GM18498 (cell line): Measurements from ENCODE around the gene RGS16.
"Not testable (repeated sequence)": the region's sequence is repeated elsewhere in the genome, so short reads cannot be mapped to it uniquely, and the experiment has no call there.

Source experiments
- ATAC-seq: cut with Tn5 transposase; IDR thresholded peaks from one replicate; pipeline ENCODE4 v1.9.1; 2021; ENCODE audit warnings: mild to moderate bottlenecking, moderate library complexity; ENCODE audit not compliant: unreplicated experiment

Gene RGS16

DNA sequence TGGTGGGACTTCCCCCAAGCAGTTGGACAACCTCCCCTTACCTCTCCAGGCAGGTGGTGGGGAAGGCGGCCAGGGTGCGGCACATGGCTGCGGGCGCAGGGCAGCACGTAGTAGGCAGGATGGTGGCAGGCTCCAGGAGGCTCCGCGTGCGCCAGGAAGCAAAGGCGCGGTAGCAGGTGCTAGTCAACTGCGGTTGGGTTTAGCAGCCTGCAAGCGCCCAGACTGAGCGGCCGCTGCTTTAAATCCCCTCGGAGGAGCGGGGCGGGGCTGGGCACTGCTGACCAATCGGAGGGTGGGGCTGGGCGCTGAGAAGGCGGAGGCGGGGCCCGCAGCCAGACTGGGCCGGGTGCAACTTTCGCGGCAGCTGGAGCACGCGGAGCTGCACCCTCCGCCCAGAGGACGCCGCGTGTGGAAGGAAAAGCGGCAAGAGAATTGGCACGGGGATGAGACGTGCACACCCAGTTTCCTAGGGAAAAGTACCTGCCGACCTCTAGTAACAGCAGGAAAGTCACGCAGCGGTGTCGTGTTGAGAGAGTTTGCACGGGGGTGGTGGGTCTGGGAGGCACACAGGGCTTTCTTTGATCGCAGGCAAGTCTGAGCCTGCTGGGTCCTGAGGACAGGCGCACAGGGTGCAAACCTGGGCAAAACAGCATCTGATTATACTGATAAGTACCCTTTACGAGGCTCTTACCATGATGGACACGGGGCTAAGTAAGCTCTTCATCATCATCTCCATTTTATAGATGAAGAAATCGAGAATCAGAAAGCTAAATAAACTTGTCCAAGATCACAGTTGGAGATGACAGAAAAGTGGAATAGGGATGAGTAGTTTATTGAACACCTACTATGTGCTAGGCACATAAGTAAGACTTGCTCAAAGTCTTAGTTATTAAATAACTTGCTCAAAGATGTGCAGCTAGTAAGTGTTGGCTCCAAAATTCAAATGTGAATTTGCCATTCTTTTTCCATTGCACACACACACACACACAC, at the start of gene RGS16:
Gene RGS16 (minus strand): TSS at position 215 of the 990 bp plus-strand sequence. CDS start 130 bp downstream, at position 85.
- ATAC-seq = peak; percentile 91

- ATAC-seq = no peak
Observed at GRCh38 chr1:182653986-182654385, 49.8 kb upstream of the RGS16 start.

DNA sequence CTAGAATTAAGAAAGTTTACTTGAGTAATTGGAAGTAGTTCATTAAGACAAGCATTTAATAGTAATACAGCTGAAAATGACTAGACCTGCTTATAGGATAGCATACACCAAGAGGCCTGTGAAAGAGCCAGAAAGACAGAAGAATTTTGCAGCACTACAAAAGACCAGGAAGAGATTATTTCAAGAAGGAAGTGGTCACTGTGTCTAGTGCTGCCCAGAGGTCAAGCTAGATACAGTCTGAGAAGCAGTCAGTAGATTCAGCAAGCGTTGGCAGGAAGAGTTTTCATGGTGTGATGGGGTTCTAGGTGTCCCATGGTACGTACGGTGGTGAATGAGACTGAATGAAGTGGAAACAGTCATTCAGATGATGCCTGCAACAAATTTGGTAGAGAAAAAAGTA, 48.7 kb upstream of the RGS16 start:
- ATAC-seq = no peak

- no peak for ATAC-seq
Observed at GRCh38 chr1:182651339-182651724, 47.1 kb upstream of the RGS16 start.

DNA sequence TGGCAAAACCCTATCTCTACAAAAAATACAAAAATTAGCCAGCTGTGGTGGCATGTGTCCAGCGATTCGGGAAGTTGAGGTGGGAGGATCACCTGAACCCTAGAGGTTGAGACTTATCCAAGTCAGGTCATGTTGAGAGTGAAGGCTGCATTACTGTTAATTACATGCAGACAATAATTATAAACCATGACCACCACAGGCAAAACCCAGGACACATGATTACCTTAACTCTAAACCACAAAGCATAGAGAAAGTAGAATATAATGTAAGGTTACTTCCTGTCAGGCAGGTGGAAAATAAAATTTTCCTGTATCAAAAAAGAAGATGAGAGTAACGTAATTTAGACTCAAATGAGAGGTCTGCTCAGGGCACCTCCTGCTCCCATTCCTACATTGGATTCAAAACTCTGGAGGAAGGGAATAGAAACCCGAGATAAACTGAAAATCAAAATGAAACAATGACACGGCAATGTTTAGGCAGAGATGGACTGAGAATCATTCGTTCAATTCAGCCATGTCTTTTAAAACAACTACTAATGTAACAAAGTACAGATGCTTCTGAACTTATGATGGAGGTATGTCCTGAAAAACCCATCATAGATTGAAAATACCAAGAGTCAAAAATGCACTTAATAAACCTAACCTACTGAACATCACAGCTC, 46.6 kb upstream of the RGS16 start:
- ATAC-seq = no peak

DNA sequence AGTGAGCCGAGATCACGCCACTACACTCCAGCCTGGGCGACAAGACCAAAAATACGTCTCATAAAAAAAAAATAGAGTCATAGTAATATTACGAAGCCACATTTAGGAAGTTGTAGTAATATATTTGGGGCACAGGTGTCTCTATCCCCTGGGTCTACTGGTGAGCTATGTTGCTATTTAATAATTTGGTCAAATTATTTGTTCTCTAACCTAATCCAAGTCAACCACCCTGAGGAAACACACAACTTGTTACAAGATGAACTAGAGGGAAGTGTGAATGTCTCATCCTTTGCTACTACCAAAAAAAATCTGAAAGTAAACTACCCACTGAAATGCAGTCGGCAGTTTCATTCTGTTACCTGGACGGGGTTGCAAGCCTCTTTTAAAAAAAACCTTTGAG, 44.9 kb upstream of the RGS16 start:
- peak; percentile 52 for ATAC-seq

- ATAC-seq = no peak
Observed at GRCh38 chr1:182646739-182647138, 42.5 kb upstream of the RGS16 start.

- ATAC-seq = no peak
Observed at GRCh38 chr1:182644886-182645285, 40.7 kb upstream of the RGS16 start.

GRCh38 chr1:182643699-182644098, 39.5 kb upstream of the RGS16 start:
- ATAC-seq = no peak

DNA sequence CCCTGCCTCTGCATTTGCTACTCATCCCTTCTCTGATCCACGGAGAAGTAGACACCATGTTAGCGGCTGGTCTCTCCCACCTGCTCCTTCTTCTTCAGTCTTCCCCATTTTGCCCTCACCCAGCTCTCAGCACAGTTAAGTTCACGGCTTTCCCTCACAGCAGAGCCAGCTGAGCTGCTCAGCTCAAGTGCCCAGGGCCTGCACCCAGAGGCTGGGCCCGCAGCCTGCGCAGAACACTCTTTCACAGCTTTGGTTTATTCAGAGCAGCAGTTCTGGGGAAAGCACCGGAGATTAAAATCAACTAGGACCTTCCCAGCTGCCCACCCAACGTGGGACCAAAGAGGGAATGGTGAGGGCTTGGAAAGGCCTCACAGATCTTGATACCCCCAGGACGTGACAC, 38.3 kb upstream of the RGS16 start:
- no peak for ATAC-seq

DNA sequence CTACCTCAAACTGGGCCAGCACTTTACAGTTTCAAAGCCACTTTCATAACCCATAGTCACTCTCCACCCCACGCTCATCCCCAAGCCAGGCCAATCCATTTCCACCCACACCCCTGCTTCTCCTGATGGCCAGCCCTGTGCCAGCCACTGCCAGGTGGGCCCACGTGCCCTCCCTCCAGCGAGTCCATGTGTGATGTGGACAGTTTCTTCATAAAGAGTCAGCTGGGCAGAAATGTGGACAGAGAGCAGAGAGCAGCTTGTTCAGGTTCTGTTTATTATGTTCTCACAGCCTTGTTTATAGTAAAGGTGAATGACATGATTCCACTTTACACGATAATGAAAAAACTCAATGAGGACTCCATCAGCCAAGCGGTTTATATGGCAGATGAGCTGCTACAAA, 37.4 kb upstream of the RGS16 start:
- ATAC-seq = no peak

DNA sequence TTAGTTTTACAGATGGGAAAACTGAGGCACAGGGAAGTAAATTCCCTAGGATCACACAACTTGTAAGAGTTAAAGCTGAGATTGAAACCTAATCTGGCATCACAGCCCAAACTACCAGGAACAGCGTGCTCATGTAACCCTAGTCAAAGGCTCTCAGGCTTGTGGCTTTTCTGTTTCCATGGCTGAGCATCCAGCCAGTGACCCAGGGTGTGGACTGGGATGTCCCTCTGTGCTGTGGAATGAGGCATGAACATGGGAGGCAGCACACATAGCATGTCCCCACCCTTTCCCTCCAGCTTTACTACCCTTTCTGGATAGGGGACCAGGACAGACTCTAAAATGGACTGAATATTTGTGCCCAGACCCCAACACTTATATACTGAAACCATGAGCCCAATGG, 35.1 kb upstream of the RGS16 start:
- no peak for ATAC-seq

DNA sequence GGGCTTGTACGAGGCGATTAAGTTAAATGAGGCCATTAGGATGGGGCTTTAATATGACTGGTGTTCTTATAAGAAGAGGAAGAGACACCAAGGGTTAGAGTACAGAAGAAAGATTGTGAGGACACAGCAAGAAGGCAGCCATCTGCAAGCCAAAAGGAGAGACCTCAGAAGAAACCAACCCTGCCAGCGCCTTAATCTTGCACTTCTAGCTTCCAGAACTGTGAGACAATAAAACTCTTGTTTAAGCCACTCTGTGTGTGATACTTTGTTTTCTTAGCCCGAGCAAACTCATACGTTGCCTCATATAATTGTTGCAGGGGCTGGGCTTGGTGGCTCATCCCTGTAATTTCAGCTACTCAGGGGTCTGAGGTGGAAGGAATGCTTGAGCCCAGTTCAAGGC, 33.6 kb upstream of the RGS16 start:
- no peak for ATAC-seq

DNA sequence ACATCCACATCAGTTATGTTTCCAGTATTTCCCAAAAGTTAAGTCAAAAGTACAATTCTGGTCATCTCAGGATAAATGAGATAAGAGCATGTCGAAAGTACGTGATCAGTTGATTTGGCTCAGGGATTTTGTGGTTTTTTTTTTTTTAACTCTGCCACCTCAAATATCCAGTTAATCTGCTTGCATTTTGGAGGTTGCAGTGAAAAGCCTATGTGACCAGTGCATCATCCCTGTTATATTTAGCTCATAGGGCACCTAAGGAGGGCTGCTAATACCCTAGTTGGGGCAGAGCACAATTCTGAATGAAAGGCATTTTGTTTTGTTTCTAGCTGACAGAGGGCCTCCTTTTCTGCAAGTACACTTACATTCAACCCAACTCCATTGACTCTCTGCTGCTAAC, 31.7 kb upstream of the RGS16 start:
- no peak for ATAC-seq

DNA sequence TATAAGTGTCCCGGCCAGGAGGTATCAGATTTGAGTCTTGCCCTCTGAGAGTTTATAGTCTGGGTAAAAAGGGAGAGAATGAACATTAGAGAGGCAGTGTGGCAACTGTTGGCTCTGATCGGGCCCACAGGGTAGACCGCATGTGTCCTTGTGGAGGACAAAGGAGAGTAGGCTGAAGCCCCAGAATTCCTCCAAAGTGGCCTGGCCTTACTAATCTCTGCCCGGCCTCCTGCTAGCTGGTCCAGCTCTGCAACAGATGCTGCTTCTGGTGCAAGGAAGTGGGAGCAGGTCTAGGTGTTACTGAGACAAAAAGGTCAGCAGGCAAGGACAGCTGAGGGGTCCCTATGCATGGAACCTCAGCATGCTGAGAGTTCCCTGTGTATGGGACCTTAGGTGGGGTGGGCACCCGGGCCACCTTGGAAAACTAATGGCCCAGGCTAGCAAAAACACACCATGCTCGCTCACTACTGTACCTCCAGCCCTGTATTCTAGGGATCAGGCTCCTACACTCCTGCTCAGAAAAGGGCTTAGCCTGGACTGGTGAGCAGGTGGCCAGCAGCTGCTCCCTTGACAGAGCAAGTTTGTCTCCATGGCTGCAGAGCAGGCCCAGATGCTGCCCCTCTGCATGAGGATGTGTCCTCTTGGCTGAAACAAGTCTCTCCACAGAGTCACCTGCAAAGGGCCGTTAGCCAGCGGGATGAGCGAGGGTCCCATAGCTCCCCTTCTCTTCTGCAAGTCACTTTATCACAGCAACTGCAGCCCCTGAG, 30.3 kb upstream of the RGS16 start:
- ATAC-seq = no peak

DNA sequence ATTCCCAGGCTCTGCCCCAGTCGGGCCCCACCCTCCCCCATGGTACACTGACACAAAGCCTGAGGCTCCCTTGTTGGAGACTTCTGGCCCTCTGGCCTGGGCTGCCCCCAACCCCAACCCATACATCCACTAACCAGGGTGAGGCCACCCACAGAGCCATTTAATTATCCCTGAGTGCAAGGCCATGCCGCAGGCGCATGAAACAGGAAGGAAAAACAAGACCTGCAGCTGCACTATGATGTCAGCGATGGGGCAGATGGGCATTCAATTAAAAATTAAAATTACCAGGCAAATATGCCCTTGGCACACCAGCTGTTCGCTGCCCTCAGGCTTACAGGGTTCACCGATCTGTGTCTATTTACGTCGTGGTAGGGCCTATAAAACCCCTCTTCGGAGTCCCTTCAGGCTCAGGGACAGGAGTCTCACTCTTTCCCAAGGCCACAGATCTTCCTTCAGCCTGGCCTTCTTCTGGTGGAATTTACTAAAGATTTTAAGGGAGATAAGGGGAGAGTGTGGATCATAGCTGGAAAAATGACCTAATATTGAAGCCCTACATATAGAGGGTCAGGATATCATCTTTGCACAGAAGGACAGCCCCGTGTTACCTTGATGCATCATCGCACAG, 29.6 kb upstream of the RGS16 start:
- no peak for ATAC-seq

- ATAC-seq = no peak
Observed at GRCh38 chr1:182633031-182633430, 28.8 kb upstream of the RGS16 start.

DNA sequence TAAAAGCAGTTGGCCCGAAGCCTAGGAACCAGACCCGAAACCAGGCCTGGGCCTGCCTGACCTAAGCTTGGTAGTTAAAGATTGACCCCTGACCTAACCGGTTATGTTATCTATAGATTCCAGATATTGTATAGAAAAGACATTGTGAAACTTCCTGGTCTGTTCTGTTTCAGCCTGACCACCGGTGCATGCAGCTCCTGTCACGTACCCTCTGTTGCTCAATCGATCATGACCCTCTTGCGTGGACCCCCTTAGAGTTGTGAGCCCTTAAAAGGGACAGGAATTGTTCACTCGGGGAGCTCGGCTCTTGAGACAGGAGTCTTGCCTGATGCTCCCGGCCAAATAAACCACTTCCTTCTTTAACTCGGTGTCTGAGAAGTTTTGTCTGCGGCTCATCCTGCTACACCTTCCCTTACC, 28.3 kb upstream of the RGS16 start:
- not testable (repeated sequence) for ATAC-seq

DNA sequence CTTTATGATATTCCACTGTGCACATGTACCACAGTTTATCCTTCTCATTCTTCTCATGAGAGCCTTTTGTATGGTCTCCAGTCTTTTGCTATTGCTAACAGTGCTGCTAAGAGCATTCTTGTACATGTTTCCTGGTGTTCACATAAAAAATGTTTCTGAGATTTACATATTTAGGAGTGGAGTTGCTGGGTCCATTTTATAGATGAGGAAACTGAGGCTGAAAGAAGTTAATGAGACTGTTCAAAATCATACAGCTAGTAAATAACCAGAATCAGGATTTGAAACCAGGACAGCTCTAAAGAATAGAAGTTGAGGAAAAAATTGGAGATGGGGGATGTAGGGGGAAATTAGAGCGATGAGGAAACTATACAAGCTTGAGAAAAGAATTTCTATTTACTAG, 27.8 kb upstream of the RGS16 start:
- ATAC-seq = no peak

GRCh38 chr1:182631053-182631677, 27.0 kb upstream of the RGS16 start:
- ATAC-seq = no peak
